ENCODE results near the gene CFAP45.

The CFAP45 gene

GRCh38 chr1:159930634-159931033 lies 30.7 kb upstream of the CFAP45 start:
- H3K27me3 ChIP-seq: no peaks in the 10 kb centered on the region
- TF ChIP-seq CTCF (IDR thresholded peaks at IDR 0.05): no peak
- DNase-seq: no peak
- H3K4me3 ChIP-seq: no peak overlapping the region
- intact Hi-C loops (cut with DNase I; ENCODE audit: low total_unique reads): no loop called here
- H3K27ac ChIP-seq: no peak overlapping the region
- no peaks in the 10 kb centered on the region for H3K9me3 ChIP-seq
- H3K4me1 ChIP-seq: peaks cover 0 to 17% (median 5%) of the 10 kb centered on the region in 4 donors
- H3K36me3 ChIP-seq: no peaks in the 10 kb centered on the region

GRCh38 chr1:159930216-159930615 lies 30.3 kb upstream of the CFAP45 start:
- intact Hi-C loops (cut with DNase I; ENCODE audit: low total_unique reads): no loop called here
- no peak overlapping the region for H3K4me3 ChIP-seq
- H3K36me3 ChIP-seq: no peaks in the 10 kb centered on the region

GRCh38 chr1:159929155-159930051 lies 29.4 kb upstream of the CFAP45 start:
- no peak overlapping the region for H3K27ac ChIP-seq
- TF ChIP-seq CTCF (IDR thresholded peaks at IDR 0.05): no peak
- H3K4me1 ChIP-seq: peaks cover 0 to 17% (median 5%) of the 10 kb centered on the region in 4 donors
- no peak for DNase-seq
- no peaks in the 10 kb centered on the region for H3K27me3 ChIP-seq
- no peaks in the 10 kb centered on the region for H3K36me3 ChIP-seq
- H3K9me3 ChIP-seq: no peaks in the 10 kb centered on the region
- H3K4me3 ChIP-seq: no peak overlapping the region
- intact Hi-C loops (cut with DNase I; ENCODE audit: low total_unique reads): loop anchor here (10.0 kb wide), 1 partner anchor 75 kb away; no protein-coding TSS in a partner anchor

More at GRCh38 chr1:159930216-159930615, 30.3 kb upstream of the CFAP45 start:
- Histone ChIP-seq H3K4me1 (peaks cover 0 to 17% (median 5%) of the 10 kb centered on the region in 4 donors), H3K27ac (no peak overlapping the region), H3K27me3 (no peaks in the 10 kb centered on the region), H3K9me3 (no peaks in the 10 kb centered on the region)
- DNase-seq: no peak
- TF ChIP-seq CTCF (IDR thresholded peaks at IDR 0.05): no peak

- DNase-seq: no peak
- no peak for TF ChIP-seq CTCF (IDR thresholded peaks at IDR 0.05)
- Histone ChIP-seq H3K4me3 (no peak overlapping the region), H3K27ac (no peak overlapping the region), H3K4me1 (peaks cover 0 to 24% (median 6%) of the 10 kb centered on the region in 4 donors), H3K36me3 (no peaks in the 10 kb centered on the region), H3K27me3 (no peaks in the 10 kb centered on the region), H3K9me3 (no peaks in the 10 kb centered on the region)
- intact Hi-C loops (cut with DNase I; ENCODE audit: low total_unique reads): loop anchor here (10.0 kb wide), 1 partner anchor 74 kb away; no protein-coding TSS in a partner anchor
Observed at GRCh38 chr1:159928491-159929050, 28.6 kb upstream of the CFAP45 start.

- peaks cover 0 to 28% (median 12%) of the 10 kb centered on the region in 4 donors for H3K4me1 ChIP-seq
- no peak overlapping the region for H3K27ac ChIP-seq
- H3K9me3 ChIP-seq: no peaks in the 10 kb centered on the region
- H3K36me3 ChIP-seq: no peaks in the 10 kb centered on the region
- DNase-seq: no peak
- no peak overlapping the region for H3K4me3 ChIP-seq
- TF ChIP-seq CTCF (IDR thresholded peaks at IDR 0.05): no peak
- intact Hi-C loops (cut with DNase I; ENCODE audit: low total_unique reads): loop anchor here (10.0 kb wide), 1 partner anchor 73 kb away; no protein-coding TSS in a partner anchor
- no peaks in the 10 kb centered on the region for H3K27me3 ChIP-seq
Observed at GRCh38 chr1:159927849-159928431, 28.0 kb upstream of the CFAP45 start.

Data from tibial artery (tissue), 4 donors.